ENCODE measurements around the gene PTPRM.

DNA sequence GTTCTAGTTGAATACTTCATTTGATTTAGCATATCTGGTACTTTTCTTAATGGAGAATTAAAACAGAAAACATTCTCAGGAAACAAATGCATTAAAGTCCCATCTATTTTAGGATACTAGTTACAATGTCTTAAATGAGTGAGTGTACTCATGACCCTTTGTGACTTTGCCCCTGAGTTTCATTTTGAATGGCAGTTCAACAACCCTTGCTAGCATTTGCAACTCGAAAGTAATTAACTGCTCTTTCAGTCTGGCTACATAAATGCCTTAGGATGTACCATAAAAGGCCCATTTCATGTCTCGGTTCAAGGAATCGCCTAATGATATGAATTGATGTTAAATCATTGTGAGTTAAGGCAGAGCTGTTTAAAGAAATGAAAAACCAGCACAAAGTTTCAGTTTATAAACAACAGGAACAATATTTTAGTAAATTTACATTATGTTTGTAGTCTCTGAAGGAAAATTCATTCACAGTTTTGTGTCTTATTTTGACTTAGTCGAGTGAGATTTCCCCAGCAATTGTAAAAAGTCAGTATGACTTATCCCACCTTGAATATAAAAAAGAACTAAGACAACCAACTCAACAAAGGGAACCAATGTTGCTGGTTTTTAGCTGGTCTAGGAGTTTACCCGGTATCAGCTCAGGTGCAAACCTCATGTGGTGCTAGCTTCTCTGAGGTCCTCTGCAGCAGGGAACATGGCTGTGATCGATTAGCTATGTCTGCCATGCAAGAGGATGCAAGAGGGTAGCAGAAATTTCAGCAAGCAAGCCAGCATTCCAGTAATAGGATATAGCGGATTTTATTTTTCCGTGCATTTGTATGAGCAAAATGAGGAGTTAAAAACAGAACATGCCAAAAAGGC, 386.2 kb downstream of the PTPRM start:
- TF ChIP-seq MAX (CRISPR knock-in tag; IDR thresholded peaks at IDR 0.05) = no peak
- TF ChIP-seq, protein P1, sequence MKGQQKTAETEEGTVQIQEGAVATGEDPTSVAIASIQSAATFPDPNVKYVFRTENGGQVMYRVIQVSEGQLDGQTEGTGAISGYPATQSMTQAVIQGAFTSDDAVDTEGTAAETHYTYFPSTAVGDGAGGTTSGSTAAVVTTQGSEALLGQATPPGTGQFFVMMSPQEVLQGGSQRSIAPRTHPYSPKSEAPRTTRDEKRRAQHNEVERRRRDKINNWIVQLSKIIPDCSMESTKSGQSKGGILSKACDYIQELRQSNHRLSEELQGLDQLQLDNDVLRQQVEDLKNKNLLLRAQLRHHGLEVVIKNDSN (CRISPR knock-in tag; IDR thresholded peaks at IDR 0.05) = no peak
